ENCODE data around the gene BPIFB2. TPM values are rescaled to one million over a fixed set of nuclear protein-coding genes. Genes with fewer than 3 reads are reported as not detected.

Gene BPIFB2
- total RNA-seq, 2 experiments from 2014 or later: not detected

DNA sequence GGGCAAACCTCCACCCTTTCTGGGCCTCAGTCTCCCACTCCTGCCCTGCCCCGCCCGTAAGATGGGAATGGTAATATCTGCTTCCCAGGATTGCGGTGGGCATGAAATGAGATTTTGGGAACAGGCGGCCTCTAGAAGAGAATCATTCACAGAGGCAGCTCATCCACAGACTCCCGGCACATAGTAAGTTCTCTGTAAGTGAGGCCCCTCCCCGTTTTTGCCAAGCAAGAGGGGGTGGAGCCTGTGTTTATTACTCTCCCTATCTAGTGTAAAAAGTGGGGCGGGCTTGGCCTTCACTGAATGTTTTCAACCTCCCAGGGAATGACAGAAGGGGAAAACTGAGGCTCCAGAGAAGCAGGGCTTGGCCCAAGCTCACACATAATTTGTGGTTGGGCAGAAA is 23.3 kb upstream of the BPIFB2 start:
- Mint-ChIP-seq H3K4me1 (no peaks in the 10 kb centered on the region), H3K27ac (no peak overlapping the region), H3K9me3 (no peaks in the 10 kb centered on the region), H3K36me3 (no peaks in the 10 kb centered on the region), H3K4me3 (no peak overlapping the region), H3K27me3 (no peaks in the 10 kb centered on the region)
- no peak for ATAC-seq (ENCODE audit: low read depth)
- POLR2A ChIA-PET: interaction anchor here (1.8 kb wide), 1 partner anchor 10 kb away, joined by 5 read pairs; no protein-coding TSS in a partner anchor
- DNase-seq: no peak

DNA sequence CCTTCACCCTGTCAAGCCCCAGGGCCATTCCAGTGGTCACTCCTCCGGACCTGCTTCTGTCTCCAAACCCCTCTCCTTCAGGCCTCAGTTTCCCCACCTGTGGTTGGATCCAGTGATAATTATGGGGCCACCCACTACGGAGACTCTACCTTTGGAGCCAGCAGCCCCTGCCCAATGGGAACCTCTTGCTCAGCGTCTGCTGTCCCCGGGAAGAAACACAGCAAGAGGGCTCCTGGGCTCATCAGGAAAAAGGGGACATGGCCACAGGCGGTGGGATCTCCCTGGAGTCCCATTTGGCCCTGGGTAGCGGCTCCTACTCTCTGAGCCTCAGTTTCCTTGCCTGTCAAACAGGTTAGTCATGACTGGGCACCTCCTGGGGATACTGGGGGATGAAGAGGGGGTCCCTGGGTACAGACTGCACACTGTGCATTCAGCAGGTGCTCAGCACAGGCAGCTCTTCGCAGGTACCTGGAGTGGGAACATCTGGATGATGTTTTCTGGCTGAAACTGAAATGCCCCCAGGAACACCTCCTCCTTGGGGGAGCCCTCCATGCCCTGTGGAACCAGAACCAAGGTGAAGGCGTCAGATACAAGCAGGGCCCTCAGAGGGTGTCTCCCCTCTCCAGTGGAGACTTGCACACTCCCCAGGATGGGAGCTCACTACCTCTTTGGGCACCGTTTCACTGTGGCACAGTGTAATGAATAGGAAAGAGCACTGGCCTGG is 22.7 kb upstream of the BPIFB2 start:
- H3K27me3 Mint-ChIP-seq: no peaks in the 10 kb centered on the region
- no peaks in the 10 kb centered on the region for H3K36me3 Mint-ChIP-seq
- H3K27ac Mint-ChIP-seq: no peak overlapping the region
- no peak overlapping the region for H3K4me3 Mint-ChIP-seq
- H3K9me3 Mint-ChIP-seq: no peaks in the 10 kb centered on the region
- no peak for ATAC-seq (ENCODE audit: low read depth)
- no peak for DNase-seq
- H3K4me1 Mint-ChIP-seq: no peaks in the 10 kb centered on the region
- POLR2A ChIA-PET: interaction anchor here (0.9 to 1.8 kb wide), 2 partner anchors 11 to 39 kb away, joined by 3 to 5 read pairs; no protein-coding TSS in a partner anchor

DNA sequence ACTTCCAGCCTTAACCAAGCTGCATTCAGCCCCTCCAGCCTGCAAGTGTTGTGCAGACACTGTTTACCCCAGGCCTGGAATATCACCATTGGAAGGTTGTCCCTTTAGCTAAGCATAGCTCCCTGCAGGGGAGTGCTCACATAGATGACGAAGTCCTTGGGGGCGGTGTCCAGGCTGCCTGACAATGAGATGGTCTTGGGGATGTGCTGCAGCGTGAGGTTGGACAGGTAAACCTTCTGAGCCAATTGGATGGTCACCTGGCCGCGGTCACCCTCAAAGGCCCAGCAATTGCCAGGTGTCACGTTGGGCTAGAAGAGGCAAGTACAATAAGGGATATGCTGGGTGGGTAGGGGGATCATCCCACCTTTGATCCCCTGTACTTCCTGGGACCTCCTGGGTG is 21.9 kb upstream of the BPIFB2 start:
- no peak overlapping the region for H3K27ac Mint-ChIP-seq
- H3K27me3 Mint-ChIP-seq: no peaks in the 10 kb centered on the region
- no peak for DNase-seq
- POLR2A ChIA-PET: interaction anchor here (0.9 kb wide), 2 partner anchors 40 to 628 kb away, joined by 3 read pairs; partner anchors contain the start of gene ASXL1
- ATAC-seq (ENCODE audit: low read depth): no peak
- H3K9me3 Mint-ChIP-seq: no peaks in the 10 kb centered on the region
- no peaks in the 10 kb centered on the region for H3K36me3 Mint-ChIP-seq
- H3K4me1 Mint-ChIP-seq: no peaks in the 10 kb centered on the region
- H3K4me3 Mint-ChIP-seq: no peak overlapping the region

DNA sequence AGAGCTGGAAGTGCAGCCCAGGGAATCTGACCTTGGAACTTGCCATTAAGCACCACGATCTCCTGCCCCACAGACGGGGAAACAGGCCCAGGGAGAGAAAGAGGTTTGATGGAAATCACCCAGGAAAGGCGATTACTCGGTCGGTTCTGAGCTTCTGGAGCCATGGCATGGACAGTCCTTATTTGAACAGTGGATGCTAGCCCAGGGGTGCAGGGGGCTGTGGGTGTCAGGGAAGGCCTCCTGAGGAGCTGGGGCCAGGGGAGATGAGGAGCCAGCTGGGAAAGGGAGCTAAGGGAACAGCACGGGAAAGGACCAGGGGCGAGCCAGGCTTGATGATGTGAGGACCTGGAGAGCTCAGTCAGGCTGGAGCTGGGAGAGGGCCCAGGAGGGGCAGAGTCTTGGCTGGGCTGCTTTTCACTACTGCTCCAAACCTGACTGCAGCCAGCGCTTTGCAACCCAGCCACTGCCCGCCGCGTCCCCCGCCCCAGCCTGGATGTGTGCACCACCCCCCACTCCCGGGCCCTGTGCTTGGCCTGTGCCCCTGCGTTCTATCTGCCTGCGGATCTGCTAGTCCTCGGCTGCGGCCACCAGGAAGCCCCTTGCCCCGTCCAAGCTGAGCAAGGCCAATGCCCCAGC is 21.1 kb upstream of the BPIFB2 start:
- Mint-ChIP-seq H3K9me3 (no peaks in the 10 kb centered on the region), H3K4me3 (no peak overlapping the region), H3K27me3 (no peaks in the 10 kb centered on the region), H3K27ac (no peak overlapping the region), H3K36me3 (no peaks in the 10 kb centered on the region), H3K4me1 (peaks cover 4% of the 10 kb centered on the region)
- DNase-seq: no peak
- POLR2A ChIA-PET: interaction anchor here (0.9 kb wide), 1 partner anchor 628 kb away, joined by 3 read pairs; the partner anchor contains the start of gene ASXL1
- no peak for ATAC-seq (ENCODE audit: low read depth)

DNA sequence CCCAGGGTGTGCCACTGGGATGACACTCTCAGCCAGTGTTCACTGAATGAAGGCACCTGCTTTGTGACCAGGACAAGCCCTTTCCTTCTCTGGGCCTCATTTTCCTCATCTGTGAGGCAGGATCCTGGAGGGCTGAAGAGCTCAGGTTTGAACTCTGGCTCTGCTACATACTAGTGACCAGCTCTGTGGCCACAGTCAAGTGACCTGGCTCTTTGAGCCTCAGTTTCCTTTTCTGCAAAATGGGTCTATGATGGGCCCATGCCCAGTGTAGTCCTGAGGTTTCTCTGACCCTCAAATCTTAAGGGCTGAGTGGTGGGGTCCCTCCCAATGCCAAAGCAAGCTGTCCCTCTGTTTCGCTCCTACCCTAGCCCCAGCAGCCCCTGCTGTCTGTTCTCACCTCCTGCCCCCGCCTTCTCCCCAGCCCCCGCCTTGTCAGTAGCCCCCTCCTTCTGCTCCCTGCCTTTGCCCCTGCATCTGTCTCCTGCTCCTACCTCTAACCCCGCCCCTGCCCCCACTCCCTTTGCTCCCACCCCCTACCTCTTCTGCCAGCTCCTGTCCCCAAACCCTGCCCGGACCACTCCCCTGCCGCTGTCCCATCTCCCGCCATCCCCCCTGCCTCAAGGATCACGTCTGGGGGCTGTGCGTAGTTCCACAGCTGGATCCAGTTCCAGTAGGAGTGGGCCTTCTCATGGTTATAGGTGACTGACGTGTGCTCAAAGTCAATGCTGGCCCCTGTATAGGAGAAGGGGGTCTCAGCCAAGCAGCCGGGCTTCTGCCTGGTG is 20.3 kb upstream of the BPIFB2 start:
- POLR2A ChIA-PET: interaction anchor here (0.7 kb wide), 1 partner anchor 273 kb away, joined by 3 read pairs; no protein-coding TSS in a partner anchor
- Mint-ChIP-seq H3K27me3 (no peaks in the 10 kb centered on the region), H3K9me3 (no peaks in the 10 kb centered on the region), H3K4me3 (no peak overlapping the region), H3K4me1 (peaks cover 4% of the 10 kb centered on the region), H3K27ac (no peak overlapping the region), H3K36me3 (no peaks in the 10 kb centered on the region)
- ATAC-seq (ENCODE audit: low read depth) (no peak), DNase-seq (no peak)

DNA sequence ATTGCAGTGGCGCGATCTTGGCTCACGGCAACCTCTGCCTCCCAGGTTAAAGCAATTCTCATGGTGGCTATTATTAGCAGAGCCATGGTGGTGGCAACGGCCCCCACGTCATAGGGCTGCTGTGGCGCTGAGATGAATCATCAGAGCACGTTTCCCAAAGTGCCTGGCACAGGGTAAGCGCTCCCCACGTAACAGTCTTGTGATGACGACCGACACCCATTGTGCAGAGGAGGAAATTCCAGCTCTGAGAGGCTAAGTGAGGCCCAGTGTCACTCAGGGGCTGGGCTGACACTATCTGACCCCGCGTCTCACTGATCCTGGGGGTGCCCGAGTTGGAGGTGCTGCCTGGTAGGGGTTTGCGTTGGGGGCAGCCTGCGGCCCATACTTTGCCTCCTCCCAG is 19.5 kb upstream of the BPIFB2 start:
- POLR2A ChIA-PET: interaction anchor here (0.7 kb wide), 1 partner anchor 272 kb away, joined by 3 read pairs; no protein-coding TSS in a partner anchor
- Mint-ChIP-seq H3K36me3 (no peaks in the 10 kb centered on the region), H3K27ac (no peak overlapping the region), H3K4me3 (no peak overlapping the region), H3K9me3 (no peaks in the 10 kb centered on the region), H3K4me1 (peaks cover 4% of the 10 kb centered on the region), H3K27me3 (no peaks in the 10 kb centered on the region)
- DNase-seq (no peak), ATAC-seq (ENCODE audit: low read depth) (no peak)

DNA sequence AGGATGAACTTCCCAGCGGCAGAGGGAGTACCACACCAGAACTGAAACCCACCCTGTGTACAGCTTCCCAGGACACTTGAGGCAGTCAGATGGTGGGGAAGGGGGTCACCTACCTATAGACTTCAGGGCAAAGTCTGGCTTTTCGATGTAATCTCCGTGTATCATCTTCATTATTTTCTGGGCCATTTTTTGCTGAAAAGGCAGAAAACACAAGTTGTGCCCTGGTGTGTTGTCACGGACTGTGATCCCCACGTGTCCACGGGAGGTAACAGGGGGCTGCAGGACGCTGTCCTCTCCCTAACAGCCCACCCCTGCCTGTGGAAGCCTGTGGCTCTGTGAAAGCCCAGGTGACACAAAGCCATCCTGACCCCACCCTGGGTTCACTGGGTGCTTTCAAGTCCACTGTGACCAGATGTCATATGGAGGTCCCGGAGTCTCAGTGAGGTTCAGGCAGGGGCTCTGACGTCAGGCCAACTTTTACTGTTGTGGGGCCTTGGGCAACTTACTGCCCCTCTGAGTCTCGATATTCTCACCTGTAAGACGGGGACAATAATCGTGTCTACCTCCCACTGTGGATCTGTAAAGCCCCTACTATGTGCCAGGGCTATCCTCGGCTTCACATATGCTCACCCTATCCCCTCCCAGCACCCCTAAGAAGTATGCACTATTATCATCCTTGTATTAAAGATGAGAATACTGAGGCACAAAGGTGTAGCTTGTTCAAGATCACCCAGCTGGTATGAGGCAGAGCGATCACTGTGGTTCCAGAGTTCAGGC is 17.8 kb upstream of the BPIFB2 start:
- ATAC-seq (ENCODE audit: low read depth) (no peak), DNase-seq (no peak)
- peaks cover 2% of the 10 kb centered on the region for H3K36me3 Mint-ChIP-seq
- H3K27me3 Mint-ChIP-seq: no peaks in the 10 kb centered on the region
- H3K9me3 Mint-ChIP-seq: peaks cover 2% of the 10 kb centered on the region
- H3K4me1 Mint-ChIP-seq: peaks cover 7% of the 10 kb centered on the region
- H3K27ac Mint-ChIP-seq: no peak overlapping the region
- H3K4me3 Mint-ChIP-seq: no peak overlapping the region
- POLR2A ChIA-PET: no interaction called here

DNA sequence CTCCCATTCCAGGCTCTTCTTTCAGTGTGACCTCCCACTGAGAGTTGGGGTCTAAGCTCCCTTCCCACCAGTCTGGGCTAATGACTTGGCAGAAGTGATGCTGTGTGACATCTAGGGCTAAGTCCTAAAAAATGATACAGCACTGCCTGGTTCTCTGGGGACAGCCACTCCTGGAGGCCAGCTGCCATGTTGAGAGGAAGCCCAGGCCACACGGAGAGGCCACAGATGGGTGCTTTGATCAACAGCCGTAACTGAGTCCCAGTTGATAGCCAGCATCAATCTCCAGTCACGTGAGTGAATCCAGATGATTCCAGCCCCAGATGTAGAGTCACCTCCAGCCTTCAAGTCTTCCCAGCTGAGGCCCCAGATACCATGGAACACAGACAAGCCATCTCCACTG is 17.1 kb upstream of the BPIFB2 start:
- H3K36me3 Mint-ChIP-seq: peaks cover 7% of the 10 kb centered on the region
- H3K27me3 Mint-ChIP-seq: peaks cover 2% of the 10 kb centered on the region
- POLR2A ChIA-PET: interaction anchor here (0.6 kb wide), 1 partner anchor 147 kb away, joined by 3 read pairs; no protein-coding TSS in a partner anchor
- no peak overlapping the region for H3K4me3 Mint-ChIP-seq
- H3K27ac Mint-ChIP-seq: no peak overlapping the region
- no peak for DNase-seq
- no peak for ATAC-seq (ENCODE audit: low read depth)
- H3K9me3 Mint-ChIP-seq: peaks cover 8% of the 10 kb centered on the region
- H3K4me1 Mint-ChIP-seq: peaks cover 7% of the 10 kb centered on the region

DNA sequence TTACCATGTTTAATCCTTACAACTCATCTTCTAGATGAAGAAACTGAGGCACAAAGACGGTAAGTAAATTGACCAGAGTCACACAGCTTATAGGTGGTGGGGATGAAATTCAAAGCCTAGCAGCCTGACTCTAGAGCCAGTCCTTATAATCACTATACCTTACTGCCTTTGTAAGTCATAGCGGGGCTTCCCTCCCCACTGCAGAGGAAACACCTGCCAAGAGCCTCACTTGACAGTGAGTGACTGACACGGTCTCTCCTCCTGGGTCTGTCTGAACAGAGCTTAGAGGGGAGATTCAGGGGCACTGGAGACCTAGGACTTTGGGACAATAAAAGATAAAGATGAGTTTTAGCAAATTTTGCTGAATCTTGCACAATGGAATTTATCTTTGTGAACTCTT is 16.1 kb upstream of the BPIFB2 start:
- H3K9me3 Mint-ChIP-seq: peaks cover 10% of the 10 kb centered on the region
- no peak for DNase-seq
- H3K27me3 Mint-ChIP-seq: peaks cover 2% of the 10 kb centered on the region
- POLR2A ChIA-PET: no interaction called here
- no peak overlapping the region for H3K4me3 Mint-ChIP-seq
- H3K4me1 Mint-ChIP-seq: peaks cover 7% of the 10 kb centered on the region
- H3K27ac Mint-ChIP-seq: no peak overlapping the region
- ATAC-seq (ENCODE audit: low read depth): no peak
- H3K36me3 Mint-ChIP-seq: peaks cover 7% of the 10 kb centered on the region

DNA sequence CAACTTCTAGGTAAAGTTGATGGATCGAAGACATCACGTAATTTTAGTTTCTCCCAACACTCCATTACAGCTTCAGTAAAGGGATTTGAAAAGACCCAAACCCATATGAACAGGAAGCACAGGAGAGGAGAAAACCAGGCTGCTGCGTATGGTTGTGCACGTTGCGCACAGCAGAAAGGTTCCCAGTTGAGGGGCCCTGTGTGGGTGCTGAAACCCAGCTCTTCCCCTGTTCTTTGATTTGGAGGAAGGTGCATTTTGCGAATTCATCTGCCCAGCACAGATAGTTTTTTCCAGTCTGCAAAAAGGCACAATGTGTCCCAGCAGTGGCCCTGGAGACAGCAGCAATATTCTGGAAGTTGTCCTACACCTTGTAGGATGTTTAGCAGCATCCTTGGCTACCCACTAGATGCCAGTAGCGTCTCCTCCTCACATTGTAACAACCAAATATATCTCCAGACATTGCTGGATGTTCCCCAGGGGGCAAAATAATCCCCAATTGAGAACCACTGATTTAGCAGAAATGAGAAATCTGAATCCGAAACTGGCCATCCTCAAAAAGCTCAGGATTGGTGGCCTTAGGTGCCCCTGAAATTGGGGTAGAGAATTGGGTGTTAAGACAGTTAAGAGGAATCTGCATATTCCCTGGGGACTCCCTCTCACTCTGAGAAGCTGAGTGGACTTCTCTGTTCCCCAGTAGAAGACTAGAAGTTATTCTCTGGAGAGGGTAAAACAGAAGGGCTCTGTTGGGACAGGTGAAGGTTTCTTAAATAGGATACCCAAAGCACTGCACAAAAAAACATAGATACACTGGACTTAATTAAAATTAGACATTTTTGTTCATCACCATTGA is 15.5 kb upstream of the BPIFB2 start:
- peaks cover 2% of the 10 kb centered on the region for H3K27me3 Mint-ChIP-seq
- no peak overlapping the region for H3K27ac Mint-ChIP-seq
- H3K4me1 Mint-ChIP-seq: peaks cover 7% of the 10 kb centered on the region
- H3K4me3 Mint-ChIP-seq: no peak overlapping the region
- ATAC-seq (ENCODE audit: low read depth) (no peak), DNase-seq (no peak)
- POLR2A ChIA-PET: no interaction called here
- H3K9me3 Mint-ChIP-seq: peaks cover 13% of the 10 kb centered on the region
- H3K36me3 Mint-ChIP-seq: peaks cover 9% of the 10 kb centered on the region

DNA sequence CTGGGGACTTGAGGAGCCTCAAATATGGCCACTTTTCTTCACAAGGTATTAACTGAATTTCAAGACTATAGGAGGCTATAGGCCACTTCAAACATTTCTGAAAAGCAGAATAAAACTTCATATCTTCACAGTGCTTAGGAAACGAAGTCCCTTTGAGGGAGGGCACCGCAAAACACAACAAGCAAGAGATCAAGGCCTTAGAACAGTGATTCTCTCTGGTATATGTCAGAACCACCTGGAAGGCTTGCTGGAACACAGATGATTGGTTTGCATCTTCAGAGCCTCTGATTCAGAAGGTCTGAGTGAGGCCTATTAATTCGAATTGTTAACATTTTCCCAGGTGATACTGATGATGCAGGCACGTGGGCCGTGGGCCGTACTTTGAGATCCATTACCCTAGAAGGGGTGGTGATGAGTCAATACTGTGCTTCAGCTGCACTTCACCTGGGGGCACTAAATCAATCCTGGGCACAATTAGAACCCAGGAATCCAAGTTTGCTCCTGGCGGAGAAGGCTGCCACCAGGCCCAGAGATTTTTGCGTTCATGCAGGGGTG is 13.9 kb upstream of the BPIFB2 start:
- DNase-seq (no peak), ATAC-seq (ENCODE audit: low read depth) (no peak)
- Mint-ChIP-seq H3K4me1 (peaks cover 8% of the 10 kb centered on the region), H3K4me3 (no peak overlapping the region), H3K27me3 (peaks cover 2% of the 10 kb centered on the region), H3K36me3 (peaks cover 9% of the 10 kb centered on the region), H3K9me3 (peaks cover 13% of the 10 kb centered on the region), H3K27ac (no peak overlapping the region)
- POLR2A ChIA-PET: no interaction called here

DNA sequence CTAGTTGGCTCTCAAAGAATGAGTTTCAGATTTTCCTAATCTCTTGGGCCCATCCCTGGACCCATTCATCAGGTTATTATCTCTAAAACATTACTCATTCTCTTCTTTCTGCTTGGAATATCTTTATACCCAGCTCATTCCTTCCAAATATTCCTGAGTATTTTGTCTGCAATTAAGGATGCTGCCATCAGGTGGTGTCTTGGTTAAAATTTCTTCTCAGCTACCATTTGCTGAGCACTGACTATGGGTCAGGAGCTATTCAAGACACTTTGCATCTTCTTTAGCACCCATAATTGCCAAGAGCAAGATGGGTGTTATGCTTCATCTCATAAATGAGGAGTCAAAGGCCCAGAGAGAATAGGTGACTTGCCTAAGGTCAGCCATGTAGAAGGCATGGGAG is 11.7 kb upstream of the BPIFB2 start:
- POLR2A ChIA-PET: no interaction called here
- DNase-seq: no peak
- H3K36me3 Mint-ChIP-seq: peaks cover 9% of the 10 kb centered on the region
- peaks cover 13% of the 10 kb centered on the region for H3K9me3 Mint-ChIP-seq
- H3K27ac Mint-ChIP-seq: no peak overlapping the region
- no peak overlapping the region for H3K4me3 Mint-ChIP-seq
- peaks cover 2% of the 10 kb centered on the region for H3K27me3 Mint-ChIP-seq
- no peak for ATAC-seq (ENCODE audit: low read depth)
- peaks cover 8% of the 10 kb centered on the region for H3K4me1 Mint-ChIP-seq

Data from activated naive CD8-positive, alpha-beta T cell treated with anti-CD3 and anti-CD28 coated beads, Interleukin-2, amount 10 ng/mL, durations not matched to agents 7 days and 5 days (primary cell).